ENCODE measurements around the gene KAZN. TPM values are rescaled to one million over a fixed set of nuclear protein-coding genes. Genes with fewer than 3 reads are reported as not detected.

Gene KAZN
- total and polyA plus RNA-seq, 2 of the 8 experiments (the other 6 are each of a cell fraction or from before 2014, with no cell fraction given): 3.7 to 11.8 TPM

DNA sequence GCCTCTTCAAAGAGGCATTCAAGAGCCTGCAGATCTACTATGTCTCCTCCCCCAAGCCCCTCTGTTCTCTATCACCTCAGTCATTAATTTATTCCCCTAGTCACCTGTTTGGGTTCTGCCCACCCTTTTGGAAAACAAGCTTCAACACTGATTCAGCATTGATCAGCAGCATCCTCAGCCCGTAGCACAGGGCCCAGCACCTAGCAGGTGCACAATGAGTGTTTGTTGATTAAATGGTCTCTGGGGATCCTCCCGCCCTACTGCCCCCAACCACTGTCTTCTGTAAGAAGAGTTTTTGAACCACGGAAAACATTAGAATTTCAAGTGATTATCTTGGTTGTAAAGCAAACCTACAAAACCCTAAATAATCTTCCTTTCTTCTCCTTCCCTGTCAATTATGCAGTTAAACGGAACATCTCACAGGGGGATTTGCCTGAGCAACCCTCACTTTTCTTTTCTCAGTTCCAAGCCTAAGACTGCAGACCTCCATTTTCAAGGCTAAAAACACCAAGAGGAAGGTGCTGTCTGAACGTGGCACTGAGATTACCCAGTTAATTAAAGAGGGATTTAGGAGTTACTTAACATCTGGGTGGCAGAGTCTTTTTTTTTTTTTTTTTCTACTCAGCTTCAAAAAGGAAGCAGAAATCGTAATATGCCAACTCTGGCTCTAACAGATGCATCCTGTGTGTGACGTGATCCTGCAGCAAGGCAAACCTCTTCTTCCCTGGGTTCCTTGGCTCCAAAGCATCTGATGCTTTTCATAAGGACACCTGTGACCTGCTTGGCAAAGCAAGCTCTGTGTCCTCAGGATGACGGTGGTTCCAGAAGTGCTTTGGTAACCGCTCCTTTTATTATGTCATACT, 163.0 kb downstream of the KAZN start:
- H3K27ac ChIP-seq (ENCODE audit: low read depth, low read length): no peak overlapping the region
- H3K79me2 ChIP-seq (ENCODE audit: control insufficient read depth in 1 of 2, insufficient read depth in 2 of 2, low read length in 2 of 2): no peaks in the 10 kb centered on the region
- H3K14ac ChIP-seq (ENCODE audit: insufficient read length): no peak overlapping the region
- H3K79me1 ChIP-seq (ENCODE audit: low read depth, low read length): no peaks in the 10 kb centered on the region
- H2AK5ac ChIP-seq (ENCODE audit: low read depth, low read length): no peak overlapping the region
- H2BK15ac ChIP-seq (ENCODE audit: low read length): no peak overlapping the region
- H4K20me1 ChIP-seq (replicated peaks in 1 of 2; ENCODE audit: control insufficient read depth in 1 of 2, insufficient read depth in 2 of 2, low read length in 2 of 2): no peaks in the 10 kb centered on the region
- ChIA-PET CTCF (ENCODE audit: partially characterized antibody) (interaction anchor here (1.2 to 8.0 kb wide), 2 partner anchors 16 to 27 kb away, joined by 3 to 77 read pairs; no protein-coding TSS in a partner anchor), POLR2A (ENCODE audit: partially characterized antibody) (interaction anchor here (1.5 kb wide), 1 partner anchor 32 kb away, joined by 4 read pairs; no protein-coding TSS in a partner anchor)
- 89% methylated on average over 8 of the region's 9 CpGs; no CpG with 5 or more reads in 1 of the 2 experiments for WGBS, 2 experiments (ENCODE audit: extremely low coverage in 1 of 2, insufficient coverage in 1 of 2, insufficient read length in 1 of 2, insufficient replicate concordance in 2 of 2, low coverage in 1 of 2, low lambda C conversion rate in 2 of 2, missing lambda C conversion rate in 1 of 2)
- no peak overlapping the region for H4K91ac ChIP-seq (replicated peaks; ENCODE audit: insufficient read length, low read length)
- H3K23ac ChIP-seq (ENCODE audit: insufficient read length): no peak overlapping the region
- H3K4me2 ChIP-seq (ENCODE audit: insufficient read depth in 1 of 2, low read depth in 2 of 2, low read length in 2 of 2): no peak overlapping the region
- no peaks in the 10 kb centered on the region; a peak in 1 of 7 replicates for H3K27me3 ChIP-seq (replicated peaks in 1 of 4; ENCODE audit: control insufficient read depth in 3 of 4, extremely low read depth in 1 of 4, insufficient read depth in 3 of 4, low read length in 3 of 4)
- H2BK20ac ChIP-seq (ENCODE audit: low read length): no peak overlapping the region
- no peak overlapping the region for H2BK5ac ChIP-seq (ENCODE audit: low read depth, low read length)
- no peak overlapping the region for H2BK120ac ChIP-seq (replicated peaks; ENCODE audit: low read depth, low read length)
- H4K8ac ChIP-seq (ENCODE audit: extremely low read depth, insufficient read depth, low read length): no peak overlapping the region
- no peak overlapping the region for H3K9ac ChIP-seq (replicated peaks in 1 of 4; ENCODE audit: extremely low read depth in 1 of 4, low read depth in 3 of 4, low read length in 3 of 4)
- peaks cover 2 to 17% (median 6%) of the 10 kb centered on the region in 4 experiments; a peak in 6 of 7 replicates for H3K4me1 ChIP-seq (replicated peaks in 1 of 4; ENCODE audit: control insufficient read depth in 3 of 4, insufficient read depth in 4 of 4, low read length in 3 of 4)
- no peak overlapping the region for H2AFZ ChIP-seq (ENCODE audit: low read length)
- FAIRE-seq: no peak
- H3K4ac ChIP-seq (replicated peaks; ENCODE audit: insufficient read length, low read depth, low read length): no peak overlapping the region
- no peak overlapping the region for H4K5ac ChIP-seq (ENCODE audit: insufficient read length, low read depth, low read length)
- no peak overlapping the region for H3K56ac ChIP-seq (replicated peaks; ENCODE audit: insufficient read length, low read depth, low read length)
- H3K4me3 ChIP-seq (ENCODE audit: extremely low read depth in 1 of 4, insufficient read depth in 2 of 4, low read depth in 3 of 4, low read length in 4 of 4): no peak overlapping the region
- H3K23me2 ChIP-seq (ENCODE audit: low read depth, low read length): no peaks in the 10 kb centered on the region
- H3K36me3 ChIP-seq (ENCODE audit: control insufficient read depth in 2 of 4, insufficient read depth in 4 of 4, low read length in 3 of 4): no peaks in the 10 kb centered on the region
- no peaks in the 10 kb centered on the region; a peak in 2 of 4 replicates for H3K9me3 ChIP-seq (ENCODE audit: insufficient read depth in 2 of 2, low read depth in 1 of 2, low read length in 1 of 2)
- no peak overlapping the region for H3K18ac ChIP-seq (ENCODE audit: extremely low read depth, low read length)
- DNase-seq (ENCODE audit: low read depth in 1 of 2, low spot score in 2 of 2): no peak
- no peak overlapping the region for H2BK12ac ChIP-seq (ENCODE audit: low read depth, low read length)
- no peak for TF ChIP-seq SUZ12 (IDR thresholded peaks at IDR 0.05; ENCODE audit: low read length)
